ENCODE data around the gene CASS4.

- TF ChIP-seq CTCF (IDR thresholded peaks at IDR 0.05): no peak
- no peak for TF ChIP-seq POLR2AphosphoS5 (IDR thresholded peaks at IDR 0.05; ENCODE audit: low read depth, low read length)
- no peak for TF ChIP-seq SIN3A (IDR thresholded peaks at IDR 0.05; ENCODE audit: borderline replicate concordance, insufficient read depth, low read depth, low read length)
- no peak for TF ChIP-seq REST (IDR thresholded peaks at IDR 0.05; ENCODE audit: insufficient read depth in 1 of 2, low read depth in 2 of 2, low read length in 1 of 2)
These were observed 57.0 kb downstream of the CASS4 start for GRCh38 chr20:56469077-56469449.

Data from Panc1 (cell line).